Activated CD4-positive, alpha-beta T cell treated with anti-CD3 and anti-CD28 coated beads for 36 hours (primary cell): ENCODE measurements around the gene KRT4. TPM values are rescaled to one million over a fixed set of nuclear protein-coding genes. Genes with fewer than 3 reads are reported as not detected.

Experiments
- ATAC-seq: fragments of 200-7000 bp; cut with Tn5 transposase; one replicate; pipeline ENCODE4 v1.10.0; 2021; ENCODE audit warnings: mild to moderate bottlenecking, moderate library complexity
- CTCF ChIA-PET: fragments of 350-600 bp; sonication (Branson Sonifier 250); formaldehyde crosslinking; loops from one replicate; lab custom pipeline; 2021; ENCODE audit warnings: antibody characterized with exemption; lab: Charles Lee
- POLR2A ChIA-PET: fragments of 350-600 bp; sonication (Branson Sonifier 250); formaldehyde crosslinking; loops from one replicate; lab custom pipeline; 2021; ENCODE audit warnings: antibody characterized with exemption, inconsistent platforms; lab: Charles Lee
- DNase-seq: peaks from one replicate; pipeline ENCODE4 v3.0.0-alpha.2; 2020
- H3K27ac Mint-ChIP-seq: one replicate; pipeline ENCODE4 v1.8.0; 2021; ENCODE audit warnings: mixed read lengths
- H3K27me3 Mint-ChIP-seq: one replicate; pipeline ENCODE4 v1.8.0; 2021; ENCODE audit warnings: mixed read lengths
- H3K36me3 Mint-ChIP-seq: one replicate; pipeline ENCODE4 v1.8.0; 2021; ENCODE audit warnings: low read depth, mixed read lengths
- H3K4me1 Mint-ChIP-seq: one replicate; pipeline ENCODE4 v1.8.0; 2021; ENCODE audit warnings: mixed read lengths
- H3K4me3 Mint-ChIP-seq: one replicate; pipeline ENCODE4 v1.8.0; 2021; ENCODE audit warnings: mild to moderate bottlenecking, moderate library complexity, mixed read lengths
- H3K9me3 Mint-ChIP-seq: one replicate; pipeline ENCODE4 v1.8.0; 2021; ENCODE audit warnings: low read depth, mixed read lengths
- intact Hi-C, 2 experiments: fragments of 100-400 bp; cut with DNase I in 1 of 2; cut with micrococcal nuclease in 1 of 2; formaldehyde crosslinking; loops; one replicate each; pipeline versions ENCODE4 v1.14.2 to v1.15.1; 2022 to 2024; cut with DNase I, micrococcal nuclease
- total RNA-seq, 2 experiments: library from RNA; stranded (reverse); gene quantifications; one replicate each; pipeline ENCODE4 v1.2.3, GENCODE V29; 2021

Gene KRT4
- total RNA-seq, 2 experiments from 2014 or later: not detected

DNA sequence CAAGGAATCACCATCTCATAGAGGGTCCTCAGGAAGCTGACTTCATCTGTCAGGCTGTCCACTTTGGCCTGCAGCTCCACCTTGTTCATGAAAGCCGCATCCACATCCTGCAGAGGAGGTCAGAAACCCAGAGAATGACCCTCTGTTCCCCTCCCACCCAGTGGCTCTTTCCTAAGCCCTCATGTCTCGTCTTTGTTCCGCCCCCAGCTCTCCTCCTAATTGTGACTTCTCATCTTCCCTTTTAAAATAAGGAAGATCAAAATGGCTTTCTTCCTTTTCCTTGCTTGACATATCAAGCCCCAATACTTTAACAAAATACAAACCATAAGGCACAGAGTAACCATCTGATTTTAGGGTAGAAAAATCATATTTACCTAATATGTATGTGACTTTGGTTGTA, 41.1 kb downstream of the KRT4 start:
- no peak overlapping the region for H3K27ac Mint-ChIP-seq
- H3K27me3 Mint-ChIP-seq: peaks cover 3% of the 10 kb centered on the region
- H3K4me3 Mint-ChIP-seq: no peak overlapping the region
- ATAC-seq (no peak), DNase-seq (no peak)
- intact Hi-C loops: no loop called here
- CTCF ChIA-PET: interaction anchor here (0.6 to 1.0 kb wide), 2 partner anchors 8 to 495 kb away, joined by 3 read pairs; no protein-coding TSS in a partner anchor
- H3K36me3 Mint-ChIP-seq: no peaks in the 10 kb centered on the region
- H3K9me3 Mint-ChIP-seq: no peaks in the 10 kb centered on the region
- no peaks in the 10 kb centered on the region for H3K4me1 Mint-ChIP-seq
- POLR2A ChIA-PET: no interaction called here

DNA sequence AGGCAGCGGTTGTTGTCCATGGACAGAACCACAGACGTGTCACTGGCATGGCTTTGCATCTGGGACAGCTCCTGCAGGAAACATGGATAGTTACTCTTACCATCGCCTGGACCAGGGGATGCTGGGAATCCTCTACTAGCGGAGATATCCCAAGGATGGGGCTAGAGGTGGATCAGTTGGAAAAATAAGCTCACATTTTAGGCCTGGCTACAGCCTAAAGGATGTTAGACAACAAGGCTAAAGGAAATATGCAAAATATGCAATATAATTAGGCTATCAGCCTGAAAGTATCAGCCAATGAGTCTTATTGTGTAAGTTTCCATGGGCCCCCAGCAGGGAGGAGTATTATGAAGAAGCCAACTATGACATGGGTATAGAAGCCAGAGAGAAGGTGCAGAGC, 41.7 kb downstream of the KRT4 start:
- Mint-ChIP-seq H3K9me3 (no peaks in the 10 kb centered on the region), H3K27me3 (peaks cover 3% of the 10 kb centered on the region), H3K4me1 (no peaks in the 10 kb centered on the region), H3K36me3 (no peaks in the 10 kb centered on the region), H3K27ac (no peak overlapping the region), H3K4me3 (no peak overlapping the region)
- POLR2A ChIA-PET: no interaction called here
- ATAC-seq: no peak
- intact Hi-C loops: no loop called here
- CTCF ChIA-PET: interaction anchor here (0.6 to 1.0 kb wide), 2 partner anchors 8 to 60 kb away, joined by 3 read pairs; no protein-coding TSS in a partner anchor
- no peak for DNase-seq

DNA sequence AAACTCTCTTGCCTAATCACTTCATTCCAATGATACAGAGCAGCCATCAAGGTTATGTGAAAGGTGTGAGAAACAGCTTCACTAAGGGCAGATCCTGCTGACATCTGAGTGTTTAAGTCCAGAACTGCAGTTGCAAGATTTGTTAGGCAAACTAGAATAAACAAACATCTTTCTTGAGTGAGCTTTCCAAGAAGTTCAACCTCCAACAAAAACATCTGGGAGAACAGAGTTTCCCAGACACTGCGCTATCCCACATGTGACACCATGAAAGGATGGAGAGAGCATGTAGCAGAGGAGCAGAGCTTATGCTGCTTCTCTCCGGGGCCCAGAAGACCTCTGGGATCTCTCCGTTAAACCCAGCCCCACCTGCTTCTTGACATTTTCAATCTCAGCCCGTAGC, 42.4 kb downstream of the KRT4 start:
- intact Hi-C loops: no loop called here
- peaks cover 3% of the 10 kb centered on the region for H3K27me3 Mint-ChIP-seq

DNA sequence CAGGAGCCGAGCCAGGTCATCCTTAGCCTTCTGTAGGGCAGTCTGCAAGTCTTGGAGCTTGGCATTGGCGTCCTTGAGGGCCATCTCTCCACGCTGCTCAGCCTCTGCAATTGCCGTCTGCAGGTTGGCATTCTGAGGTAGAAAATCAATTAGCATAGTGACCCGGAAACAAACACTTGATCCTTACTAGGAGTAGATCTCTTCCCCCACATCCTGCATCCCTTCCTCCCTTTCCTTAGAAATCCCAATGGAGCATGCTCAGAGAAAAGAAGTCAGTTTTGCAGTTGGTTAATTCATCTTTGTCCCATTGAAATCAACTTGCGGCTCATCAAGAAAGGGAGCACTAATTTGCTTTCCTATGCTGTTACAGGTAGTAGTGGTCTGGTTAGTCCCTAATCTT, 42.8 kb downstream of the KRT4 start:
- CTCF ChIA-PET: no interaction called here

More for the DNA sequence above, 42.4 kb downstream of the KRT4 start:
- Mint-ChIP-seq H3K4me3 (no peak overlapping the region), H3K36me3 (no peaks in the 10 kb centered on the region), H3K9me3 (no peaks in the 10 kb centered on the region), H3K27ac (no peak overlapping the region), H3K4me1 (no peaks in the 10 kb centered on the region)
- CTCF ChIA-PET: interaction anchor here (0.6 kb wide), 1 partner anchor 60 kb away, joined by 3 read pairs; no protein-coding TSS in a partner anchor
- no peak for ATAC-seq
- POLR2A ChIA-PET: no interaction called here
- no peak for DNase-seq

DNA sequence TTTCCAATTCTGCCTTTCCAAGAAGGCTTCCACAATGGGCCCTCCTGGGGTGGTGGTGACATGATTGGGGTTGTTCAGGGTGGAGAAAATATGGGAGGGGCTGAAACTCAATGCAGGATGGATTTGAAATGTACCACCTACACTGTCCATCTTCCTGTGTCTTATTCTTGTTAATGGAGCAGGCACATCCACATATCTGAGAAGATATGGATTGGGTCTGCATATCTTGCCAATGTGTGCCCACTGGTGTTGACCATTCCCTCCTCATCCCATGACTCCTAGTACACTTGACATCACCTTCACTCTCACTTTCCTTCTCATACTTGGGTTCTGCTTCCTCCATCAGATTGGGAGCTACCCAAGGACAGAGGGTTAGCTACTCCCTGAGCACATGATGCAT, 44.0 kb downstream of the KRT4 start:
- DNase-seq (no peak), ATAC-seq (no peak)
- Mint-ChIP-seq H3K9me3 (no peaks in the 10 kb centered on the region), H3K4me1 (no peaks in the 10 kb centered on the region), H3K36me3 (no peaks in the 10 kb centered on the region), H3K4me3 (no peak overlapping the region), H3K27ac (no peak overlapping the region), H3K27me3 (peaks cover 3% of the 10 kb centered on the region)
- ChIA-PET CTCF (no interaction called here), POLR2A (interaction anchor here (0.7 kb wide), 1 partner anchor 489 kb away, joined by 5 read pairs; no protein-coding TSS in a partner anchor)
- intact Hi-C loops: no loop called here

More for the DNA sequence above, 42.8 kb downstream of the KRT4 start:
- Mint-ChIP-seq H3K4me3 (no peak overlapping the region), H3K4me1 (no peaks in the 10 kb centered on the region), H3K36me3 (no peaks in the 10 kb centered on the region), H3K9me3 (no peaks in the 10 kb centered on the region), H3K27me3 (peaks cover 3% of the 10 kb centered on the region), H3K27ac (no peak overlapping the region)
- POLR2A ChIA-PET: no interaction called here
- intact Hi-C loops: no loop called here
- no peak for ATAC-seq
- DNase-seq: no peak

DNA sequence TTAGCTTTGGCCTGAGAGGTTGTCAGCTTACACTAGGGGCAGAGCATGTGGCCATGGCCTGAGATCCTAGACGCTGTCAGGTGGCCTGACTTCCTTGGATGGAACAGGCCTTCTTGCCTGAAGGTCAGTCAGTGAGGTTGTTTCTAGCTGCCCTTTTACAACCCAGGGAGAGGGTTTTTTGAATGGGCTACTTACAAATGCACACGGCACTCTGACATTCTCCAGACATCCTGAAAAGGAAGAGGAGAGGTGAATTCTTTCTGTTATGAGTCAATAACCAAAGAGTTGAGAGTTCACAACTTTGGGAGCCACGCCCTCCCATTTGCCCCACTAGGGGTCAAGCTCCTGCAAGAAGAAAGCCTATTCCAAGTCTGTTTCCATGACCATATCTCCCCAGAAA, 44.6 kb downstream of the KRT4 start:
- intact Hi-C loops: no loop called here
- CTCF ChIA-PET: no interaction called here
- Mint-ChIP-seq H3K4me1 (no peaks in the 10 kb centered on the region), H3K27ac (no peak overlapping the region), H3K36me3 (no peaks in the 10 kb centered on the region), H3K4me3 (no peak overlapping the region), H3K9me3 (no peaks in the 10 kb centered on the region), H3K27me3 (peaks cover 3% of the 10 kb centered on the region)
- ATAC-seq (no peak), DNase-seq (no peak)
- POLR2A ChIA-PET: no interaction called here

DNA sequence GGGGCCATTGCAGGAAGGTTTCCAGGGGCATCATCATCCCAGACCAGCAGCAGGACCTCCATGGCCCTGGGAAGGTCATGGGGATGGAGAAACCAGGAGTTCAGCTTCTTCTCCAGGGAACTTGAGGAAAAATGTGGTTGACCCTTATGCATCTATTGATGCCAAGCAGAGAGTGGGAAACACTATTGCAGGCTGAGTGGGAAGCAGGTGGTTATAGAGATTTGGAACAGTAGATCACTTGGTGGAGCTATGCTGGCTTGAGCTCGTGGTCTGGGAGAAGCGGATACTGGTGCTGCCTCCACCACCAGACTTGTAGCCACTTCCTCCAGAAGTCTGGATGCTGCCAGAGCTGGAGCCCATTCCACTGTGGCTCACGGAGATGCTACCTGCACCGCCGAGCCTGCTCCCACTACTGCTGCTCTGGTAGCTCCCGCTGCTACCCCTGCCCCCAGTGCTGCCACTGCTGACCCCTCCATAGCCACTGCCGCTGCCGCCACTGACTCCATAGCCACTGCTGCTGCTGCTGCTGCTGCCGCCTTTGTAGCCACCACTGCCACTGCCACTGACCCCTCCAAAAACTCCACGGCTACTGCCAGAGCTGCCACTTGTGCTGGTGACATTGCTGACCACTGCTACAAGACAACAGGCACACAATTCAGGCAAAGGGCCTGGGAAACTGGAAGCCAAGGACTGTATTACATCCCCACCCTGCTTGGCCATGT, 45.3 kb downstream of the KRT4 start:
- DNase-seq (no peak), ATAC-seq (no peak)
- Mint-ChIP-seq H3K9me3 (no peaks in the 10 kb centered on the region), H3K27me3 (peaks cover 3% of the 10 kb centered on the region), H3K4me3 (no peak overlapping the region), H3K4me1 (no peaks in the 10 kb centered on the region), H3K27ac (no peak overlapping the region), H3K36me3 (no peaks in the 10 kb centered on the region)
- POLR2A ChIA-PET: interaction anchor here (0.6 kb wide), 1 partner anchor 371 kb away, joined by 6 read pairs; no protein-coding TSS in a partner anchor
- CTCF ChIA-PET: no interaction called here
- intact Hi-C loops: no loop called here

DNA sequence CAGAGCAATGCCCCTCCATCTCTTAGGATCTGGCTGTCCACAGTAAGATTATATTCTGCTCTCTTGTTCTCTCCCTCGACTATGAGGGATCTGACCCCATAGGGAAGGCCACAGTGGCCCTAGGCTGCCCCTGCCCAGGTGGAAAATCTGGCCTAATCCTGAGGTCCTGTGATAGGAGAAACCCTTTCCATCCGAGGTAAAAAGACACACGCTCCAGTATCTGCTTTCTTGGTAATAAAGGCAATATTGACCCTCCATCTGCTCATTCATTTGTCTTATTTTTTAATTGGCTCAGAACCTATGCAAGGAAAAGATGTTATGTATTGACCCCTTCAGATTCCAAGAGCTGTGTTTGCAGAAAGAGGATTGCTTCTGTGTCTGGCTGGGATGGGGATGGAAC, 46.5 kb downstream of the KRT4 start:
- Mint-ChIP-seq H3K4me1 (no peaks in the 10 kb centered on the region), H3K36me3 (no peaks in the 10 kb centered on the region), H3K4me3 (no peak overlapping the region), H3K27me3 (peaks cover 3% of the 10 kb centered on the region), H3K27ac (no peak overlapping the region), H3K9me3 (peaks cover under 1% of the 10 kb centered on the region)
- POLR2A ChIA-PET: no interaction called here
- intact Hi-C loops: no loop called here
- ATAC-seq: no peak
- CTCF ChIA-PET: no interaction called here
- no peak for DNase-seq

DNA sequence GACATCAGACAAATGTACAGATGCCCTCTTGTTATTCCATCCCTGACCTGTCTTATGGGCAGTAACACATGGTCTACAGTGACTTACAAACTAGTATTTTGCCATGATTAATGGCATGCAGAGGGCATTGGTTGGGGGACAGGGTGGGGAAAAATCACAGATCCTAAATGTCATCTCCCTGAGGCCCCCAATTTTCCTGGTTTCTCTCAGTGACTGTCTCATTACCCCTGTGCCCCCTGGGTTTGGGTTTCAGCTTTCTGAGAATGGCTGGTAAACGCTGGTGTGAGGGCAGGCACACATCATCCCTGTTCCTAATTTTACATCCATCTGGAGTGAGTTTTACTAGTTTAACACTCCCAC, 46.9 kb downstream of the KRT4 start:
- POLR2A ChIA-PET: no interaction called here
- H3K27ac Mint-ChIP-seq: no peak overlapping the region
- ATAC-seq (no peak), DNase-seq (no peak)
- CTCF ChIA-PET: interaction anchor here (0.7 to 0.8 kb wide), 2 partner anchors 975 to 1829 kb away, joined by 3 read pairs; no protein-coding TSS in a partner anchor
- H3K9me3 Mint-ChIP-seq: peaks cover 3% of the 10 kb centered on the region
- H3K27me3 Mint-ChIP-seq: peaks cover 3% of the 10 kb centered on the region
- intact Hi-C loops: no loop called here
- no peaks in the 10 kb centered on the region for H3K4me1 Mint-ChIP-seq
- H3K4me3 Mint-ChIP-seq: no peak overlapping the region
- no peaks in the 10 kb centered on the region for H3K36me3 Mint-ChIP-seq

DNA sequence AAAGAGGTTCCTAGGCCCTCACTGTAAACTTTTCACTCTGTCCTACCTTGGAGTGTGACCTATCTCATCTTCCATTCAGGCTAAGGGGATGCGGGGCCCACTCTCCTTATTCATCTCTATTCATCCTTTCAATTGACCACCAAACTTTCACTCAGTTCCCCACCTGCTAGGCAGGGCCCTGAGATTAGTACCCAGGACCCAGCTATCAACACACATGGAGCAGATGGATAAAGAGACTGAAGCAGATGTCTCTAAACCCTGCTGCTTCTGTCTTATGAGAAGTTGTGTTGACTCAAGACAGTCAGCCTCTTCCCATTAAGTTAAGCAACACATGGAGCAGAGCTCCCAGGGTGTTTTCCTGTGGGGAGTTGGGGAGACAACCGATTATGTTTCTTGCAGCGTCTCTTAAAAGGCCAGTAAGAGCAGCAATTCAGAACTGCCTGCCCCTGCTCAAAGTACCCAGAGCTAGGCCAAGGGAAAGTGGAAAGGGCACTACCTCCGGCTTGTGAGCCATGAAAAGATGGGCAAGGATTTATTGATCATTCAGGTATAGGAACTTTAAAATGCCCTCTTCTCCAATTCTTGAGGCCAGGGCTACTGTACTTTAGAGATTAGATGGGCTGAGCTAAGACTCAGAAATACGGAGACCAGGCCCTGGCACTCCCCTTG, 47.4 kb downstream of the KRT4 start:
- Mint-ChIP-seq H3K36me3 (no peaks in the 10 kb centered on the region), H3K27ac (no peak overlapping the region), H3K4me1 (no peaks in the 10 kb centered on the region), H3K9me3 (peaks cover 5% of the 10 kb centered on the region), H3K4me3 (no peak overlapping the region), H3K27me3 (peaks cover 3% of the 10 kb centered on the region)
- POLR2A ChIA-PET: no interaction called here
- ATAC-seq (no peak), DNase-seq (no peak)
- intact Hi-C loops: no loop called here
- CTCF ChIA-PET: interaction anchor here (0.7 to 0.8 kb wide), 2 partner anchors 974 to 1829 kb away, joined by 3 read pairs; no protein-coding TSS in a partner anchor

DNA sequence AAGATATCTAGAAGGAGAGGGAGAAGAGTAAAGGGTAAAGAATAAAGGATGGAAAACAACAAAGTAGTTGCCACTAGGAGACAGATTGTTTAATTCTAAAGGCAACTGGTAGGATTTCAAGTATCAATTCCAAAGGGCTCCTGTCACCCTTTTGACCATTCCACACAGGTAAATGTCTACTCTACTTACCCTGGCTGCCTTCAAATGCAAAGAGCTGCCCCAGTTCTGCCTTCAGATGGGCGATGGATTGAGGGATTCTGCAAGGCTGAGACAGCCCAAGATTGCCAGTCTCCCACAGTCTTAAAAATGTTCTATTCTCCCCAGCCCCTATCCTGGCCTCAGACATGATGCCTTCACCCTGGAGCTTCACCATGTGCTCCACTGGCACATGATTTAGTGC, 48.2 kb downstream of the KRT4 start:
- H3K27me3 Mint-ChIP-seq: peaks cover 3% of the 10 kb centered on the region
- H3K4me1 Mint-ChIP-seq: no peaks in the 10 kb centered on the region
- intact Hi-C loops: no loop called here
- H3K9me3 Mint-ChIP-seq: peaks cover 12% of the 10 kb centered on the region
- DNase-seq (no peak), ATAC-seq (no peak)
- H3K27ac Mint-ChIP-seq: no peak overlapping the region
- H3K4me3 Mint-ChIP-seq: no peak overlapping the region
- ChIA-PET CTCF (no interaction called here), POLR2A (no interaction called here)
- H3K36me3 Mint-ChIP-seq: no peaks in the 10 kb centered on the region

DNA sequence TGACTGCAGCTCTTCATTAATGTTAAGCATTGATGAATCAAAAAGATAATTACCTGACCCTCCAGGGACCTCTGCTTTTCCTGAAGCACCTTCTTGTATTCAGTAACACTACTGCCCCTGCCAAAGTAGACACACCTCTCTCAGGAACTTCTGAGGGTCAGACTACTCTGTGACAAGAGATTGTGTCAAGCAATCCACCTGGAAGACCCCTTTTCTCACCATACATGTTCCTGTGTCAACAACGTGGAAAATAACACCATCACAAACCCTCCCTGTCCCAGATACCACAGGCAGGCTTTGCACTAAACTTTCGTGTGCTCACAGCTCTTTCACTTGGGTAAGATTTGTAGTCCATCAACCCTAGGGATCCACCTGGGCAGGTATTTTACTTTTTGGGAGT, 49.9 kb downstream of the KRT4 start:
- no peak for ATAC-seq
- no peak for DNase-seq
- ChIA-PET POLR2A (no interaction called here), CTCF (interaction anchor here (0.8 to 1.7 kb wide), 4 partner anchors 9 to 121 kb away, joined by 3 to 6 read pairs (median 4); no protein-coding TSS in a partner anchor)
- Mint-ChIP-seq H3K4me3 (no peak overlapping the region), H3K9me3 (peaks cover 13% of the 10 kb centered on the region), H3K27me3 (no peaks in the 10 kb centered on the region), H3K36me3 (no peaks in the 10 kb centered on the region), H3K4me1 (no peaks in the 10 kb centered on the region), H3K27ac (no peak overlapping the region)
- intact Hi-C loops: no loop called here
